Ishikawa (cell line): ENCODE results near the gene RPL7L1.

Experiments
- CEBPB ChIP-seq: IDR thresholded peaks from 2 replicates; pipeline ENCODE4 v1.6.1; 2012
- CREB1 ChIP-seq: IDR thresholded peaks from 2 replicates; pipeline ENCODE4 v1.6.1; 2012; ENCODE audit warnings: low read depth
- EGR1 ChIP-seq: IDR thresholded peaks from 2 replicates; pipeline ENCODE4 v1.6.1; 2012
- EP300 ChIP-seq: IDR thresholded peaks from 2 replicates; pipeline ENCODE4 v1.6.1; 2012; ENCODE audit warnings: borderline replicate concordance
- FOXM1 ChIP-seq: IDR thresholded peaks from 2 replicates; pipeline ENCODE4 v1.6.1; 2012; ENCODE audit warnings: low read depth, borderline replicate concordance
- RAD21 ChIP-seq: IDR thresholded peaks from 2 replicates; pipeline ENCODE4 v1.6.1; 2012; ENCODE audit warnings: low read depth
- TAF1 ChIP-seq: IDR thresholded peaks from 2 replicates; pipeline ENCODE4 v1.6.1; 2012; ENCODE audit warnings: low read depth, mild to moderate bottlenecking
- TCF12 ChIP-seq: IDR thresholded peaks from 2 replicates; pipeline ENCODE4 v1.6.1; 2012; ENCODE audit warnings: low read depth
- TEAD4 ChIP-seq: IDR thresholded peaks from 2 replicates; pipeline ENCODE4 v1.6.1; 2012
- YY1 ChIP-seq: IDR thresholded peaks from 2 replicates; pipeline ENCODE4 v1.6.1; 2012; ENCODE audit warnings: low read depth
- ZBTB7A ChIP-seq: IDR thresholded peaks from 2 replicates; pipeline ENCODE4 v1.6.1; 2012; ENCODE audit warnings: low read depth
- TF ChIP-seq, protein P1 (sequence below): IDR thresholded peaks from 2 replicates; pipeline ENCODE4 v1.6.1; 2012
- TF ChIP-seq, protein P2 (sequence below): IDR thresholded peaks from 2 replicates; pipeline ENCODE4 v1.6.1; 2012; ENCODE audit warnings: low read depth, mild to moderate bottlenecking
- TF ChIP-seq, protein P3 (sequence below): IDR thresholded peaks from 2 replicates; pipeline ENCODE4 v1.6.1; 2012

DNA sequence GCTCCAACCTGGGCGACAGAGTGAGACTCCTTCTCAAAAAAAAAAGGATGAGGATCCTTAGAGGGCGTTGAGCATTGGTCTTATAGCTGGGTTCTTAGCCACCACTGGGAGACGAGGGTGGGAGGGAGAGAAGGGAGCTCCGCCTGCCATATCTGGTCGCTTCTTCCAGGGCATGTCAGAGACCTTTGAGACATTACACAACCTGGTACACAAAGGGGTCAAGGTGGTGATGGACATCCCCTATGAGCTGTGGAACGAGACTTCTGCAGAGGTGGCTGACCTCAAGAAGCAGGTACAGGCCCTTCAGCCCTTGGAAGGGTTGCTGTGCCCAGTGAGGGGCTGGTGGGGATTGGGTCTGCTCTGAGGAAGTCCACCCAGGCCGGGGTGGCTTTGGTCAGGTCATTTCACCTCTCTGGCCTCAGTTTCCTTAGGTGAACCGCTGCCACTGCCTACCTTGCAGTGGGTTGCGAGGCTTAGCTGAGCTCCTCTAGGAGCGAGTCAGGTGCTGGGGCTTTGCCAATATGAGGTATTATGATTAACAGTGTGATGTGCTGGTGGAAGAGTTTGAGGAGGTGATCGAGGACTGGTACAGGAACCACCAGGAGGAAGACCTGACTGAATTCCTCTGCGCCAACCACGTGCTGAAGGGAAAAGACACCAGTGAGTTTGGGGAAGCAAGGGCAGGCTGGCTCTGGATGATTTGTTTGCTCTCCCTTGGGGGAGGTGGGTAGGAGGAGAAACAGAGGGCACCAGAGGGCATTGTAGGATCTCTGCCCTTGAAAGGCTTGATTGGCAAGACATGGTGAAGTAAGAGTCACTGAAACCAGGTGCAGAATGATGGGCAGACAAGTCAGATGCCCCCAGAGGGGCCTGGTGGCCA lies 58.4 kb downstream of the RPL7L1 start:
- TF ChIP-seq RAD21, result no peak
- no peak for TF ChIP-seq CREB1
- no peak for TF ChIP-seq TEAD4
- TF ChIP-seq TAF1, result no peak
- TF ChIP-seq, protein P1, sequence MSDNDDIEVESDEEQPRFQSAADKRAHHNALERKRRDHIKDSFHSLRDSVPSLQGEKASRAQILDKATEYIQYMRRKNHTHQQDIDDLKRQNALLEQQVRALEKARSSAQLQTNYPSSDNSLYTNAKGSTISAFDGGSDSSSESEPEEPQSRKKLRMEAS, result no peak
- TF ChIP-seq, protein P2, sequence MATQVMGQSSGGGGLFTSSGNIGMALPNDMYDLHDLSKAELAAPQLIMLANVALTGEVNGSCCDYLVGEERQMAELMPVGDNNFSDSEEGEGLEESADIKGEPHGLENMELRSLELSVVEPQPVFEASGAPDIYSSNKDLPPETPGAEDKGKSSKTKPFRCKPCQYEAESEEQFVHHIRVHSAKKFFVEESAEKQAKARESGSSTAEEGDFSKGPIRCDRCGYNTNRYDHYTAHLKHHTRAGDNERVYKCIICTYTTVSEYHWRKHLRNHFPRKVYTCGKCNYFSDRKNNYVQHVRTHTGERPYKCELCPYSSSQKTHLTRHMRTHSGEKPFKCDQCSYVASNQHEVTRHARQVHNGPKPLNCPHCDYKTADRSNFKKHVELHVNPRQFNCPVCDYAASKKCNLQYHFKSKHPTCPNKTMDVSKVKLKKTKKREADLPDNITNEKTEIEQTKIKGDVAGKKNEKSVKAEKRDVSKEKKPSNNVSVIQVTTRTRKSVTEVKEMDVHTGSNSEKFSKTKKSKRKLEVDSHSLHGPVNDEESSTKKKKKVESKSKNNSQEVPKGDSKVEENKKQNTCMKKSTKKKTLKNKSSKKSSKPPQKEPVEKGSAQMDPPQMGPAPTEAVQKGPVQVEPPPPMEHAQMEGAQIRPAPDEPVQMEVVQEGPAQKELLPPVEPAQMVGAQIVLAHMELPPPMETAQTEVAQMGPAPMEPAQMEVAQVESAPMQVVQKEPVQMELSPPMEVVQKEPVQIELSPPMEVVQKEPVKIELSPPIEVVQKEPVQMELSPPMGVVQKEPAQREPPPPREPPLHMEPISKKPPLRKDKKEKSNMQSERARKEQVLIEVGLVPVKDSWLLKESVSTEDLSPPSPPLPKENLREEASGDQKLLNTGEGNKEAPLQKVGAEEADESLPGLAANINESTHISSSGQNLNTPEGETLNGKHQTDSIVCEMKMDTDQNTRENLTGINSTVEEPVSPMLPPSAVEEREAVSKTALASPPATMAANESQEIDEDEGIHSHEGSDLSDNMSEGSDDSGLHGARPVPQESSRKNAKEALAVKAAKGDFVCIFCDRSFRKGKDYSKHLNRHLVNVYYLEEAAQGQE, result no peak
- TF ChIP-seq YY1, result no peak
- no peak for TF ChIP-seq CEBPB
- no peak for TF ChIP-seq FOXM1
- TF ChIP-seq EGR1, result no peak
- no peak for TF ChIP-seq EP300
- TF ChIP-seq ZBTB7A, result no peak
- TF ChIP-seq, protein P3, sequence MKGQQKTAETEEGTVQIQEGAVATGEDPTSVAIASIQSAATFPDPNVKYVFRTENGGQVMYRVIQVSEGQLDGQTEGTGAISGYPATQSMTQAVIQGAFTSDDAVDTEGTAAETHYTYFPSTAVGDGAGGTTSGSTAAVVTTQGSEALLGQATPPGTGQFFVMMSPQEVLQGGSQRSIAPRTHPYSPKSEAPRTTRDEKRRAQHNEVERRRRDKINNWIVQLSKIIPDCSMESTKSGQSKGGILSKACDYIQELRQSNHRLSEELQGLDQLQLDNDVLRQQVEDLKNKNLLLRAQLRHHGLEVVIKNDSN, result no peak
- no peak for TF ChIP-seq TCF12
